SIG-M5 treated with dmso at 0.1 percent for 504 hours (cell line): ENCODE results near the gene PCID2.

Experiments used
- DNase-seq: peaks from one replicate; lab custom pipeline; 2025; ENCODE audit not compliant: unreplicated experiment; lab: John Stamatoyannopoulos, UW

PCID2 gene

GRCh38 chr13:113129921-113130750 lies 78.3 kb downstream of the PCID2 start:
- DNase-seq, result no peak

GRCh38 chr13:113129480-113129879 lies 79.0 kb downstream of the PCID2 start:
- no peak for DNase-seq
